HEK293T (cell line): ENCODE measurements around the gene MVD.

Experiments
- BHLHE40 ChIP-seq: fragments of 450-650 bp; IDR thresholded peaks from 2 replicates; pipeline ENCODE4 v1.6.1; 2016; ENCODE audit warnings: mild to moderate bottlenecking, moderate library complexity, borderline replicate concordance
- ELF4 ChIP-seq: fragments of 450-650 bp; IDR thresholded peaks from 2 replicates; pipeline ENCODE4 v1.6.1; 2017; ENCODE audit warnings: antibody characterized with exemption
- FOXA1 ChIP-seq: fragments of 450-650 bp; IDR thresholded peaks from 2 replicates; pipeline ENCODE4 v1.6.1; 2016; ENCODE audit warnings: mild to moderate bottlenecking
- FOXM1 ChIP-seq: fragments of 450-650 bp; IDR thresholded peaks from 2 replicates; pipeline ENCODE4 v1.6.1; 2017; ENCODE audit warnings: mild to moderate bottlenecking, borderline replicate concordance
- HDGF ChIP-seq: fragments of 450-650 bp; IDR thresholded peaks from 2 replicates; pipeline ENCODE4 v1.6.1; 2017; ENCODE audit warnings: antibody characterized with exemption, borderline replicate concordance
- LEF1 ChIP-seq: fragments of 450-650 bp; IDR thresholded peaks from 2 replicates; pipeline ENCODE4 v1.6.1; 2017; ENCODE audit warnings: mild to moderate bottlenecking, borderline replicate concordance
- NFRKB ChIP-seq: fragments of 450-650 bp; IDR thresholded peaks from 2 replicates; pipeline ENCODE4 v1.6.1; 2016; ENCODE audit warnings: mild to moderate bottlenecking, moderate library complexity
- SP1 ChIP-seq: fragments of 450-650 bp; IDR thresholded peaks from 2 replicates; pipeline ENCODE4 v1.6.1; 2017
- TARDBP ChIP-seq: fragments of 450-650 bp; IDR thresholded peaks from 2 replicates; pipeline ENCODE4 v1.6.1; 2016
- TF ChIP-seq, protein P1 (sequence below): fragments of 450-650 bp; IDR thresholded peaks from 2 replicates; pipeline ENCODE4 v1.6.1; 2016

DNA sequence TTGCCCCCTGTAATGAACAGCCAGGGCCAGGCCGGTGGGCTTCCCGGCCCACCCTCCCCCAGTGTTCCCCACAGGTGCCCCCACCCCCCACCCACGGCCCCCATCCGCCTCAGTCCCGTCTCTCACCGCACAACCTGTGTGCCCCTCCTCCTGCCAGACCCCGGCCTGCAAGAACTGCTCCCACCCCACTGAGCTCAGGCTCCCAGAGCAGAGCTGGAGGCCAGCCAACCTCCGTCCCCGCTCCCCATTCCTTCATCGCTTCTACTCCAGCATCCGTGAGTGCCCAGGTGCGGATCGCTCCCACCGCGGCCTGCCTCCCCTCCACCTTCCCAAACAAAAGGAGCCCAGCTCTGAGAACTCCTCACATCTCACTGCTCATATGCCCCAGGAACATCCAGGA is 4.2 kb downstream of the MVD start:
- no peak for TF ChIP-seq BHLHE40
- no peak for TF ChIP-seq ELF4
- no peak for TF ChIP-seq TARDBP
- no peak for TF ChIP-seq FOXM1
- no peak for TF ChIP-seq FOXA1
- no peak for TF ChIP-seq SP1
- TF ChIP-seq, protein P1, sequence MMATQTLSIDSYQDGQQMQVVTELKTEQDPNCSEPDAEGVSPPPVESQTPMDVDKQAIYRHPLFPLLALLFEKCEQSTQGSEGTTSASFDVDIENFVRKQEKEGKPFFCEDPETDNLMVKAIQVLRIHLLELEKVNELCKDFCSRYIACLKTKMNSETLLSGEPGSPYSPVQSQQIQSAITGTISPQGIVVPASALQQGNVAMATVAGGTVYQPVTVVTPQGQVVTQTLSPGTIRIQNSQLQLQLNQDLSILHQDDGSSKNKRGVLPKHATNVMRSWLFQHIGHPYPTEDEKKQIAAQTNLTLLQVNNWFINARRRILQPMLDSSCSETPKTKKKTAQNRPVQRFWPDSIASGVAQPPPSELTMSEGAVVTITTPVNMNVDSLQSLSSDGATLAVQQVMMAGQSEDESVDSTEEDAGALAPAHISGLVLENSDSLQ = no peak
- no peak for TF ChIP-seq HDGF
- TF ChIP-seq NFRKB = no peak
- no peak for TF ChIP-seq LEF1
